ENCODE data around the gene SPAG16.

The SPAG16 gene

DNA sequence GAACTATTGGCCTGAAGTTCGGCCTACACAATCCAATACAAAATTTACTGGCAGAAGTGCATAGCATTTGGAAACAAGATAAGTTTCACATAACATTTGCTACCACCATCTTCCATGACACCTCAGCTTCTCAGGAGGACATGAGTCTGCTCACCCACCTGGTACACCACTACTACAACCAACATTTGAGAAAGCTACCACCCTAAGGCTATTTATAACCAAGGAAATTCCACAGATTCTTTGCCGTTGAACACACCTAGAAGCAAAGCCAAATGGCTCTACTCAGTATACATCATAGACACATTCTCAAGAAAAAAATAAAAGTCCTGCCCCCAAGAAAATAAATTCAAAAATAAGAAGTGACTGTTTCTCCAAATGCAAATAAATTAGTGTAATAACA lies 145.3 kb downstream of the SPAG16 start:
- TF ChIP-seq, protein P1, sequence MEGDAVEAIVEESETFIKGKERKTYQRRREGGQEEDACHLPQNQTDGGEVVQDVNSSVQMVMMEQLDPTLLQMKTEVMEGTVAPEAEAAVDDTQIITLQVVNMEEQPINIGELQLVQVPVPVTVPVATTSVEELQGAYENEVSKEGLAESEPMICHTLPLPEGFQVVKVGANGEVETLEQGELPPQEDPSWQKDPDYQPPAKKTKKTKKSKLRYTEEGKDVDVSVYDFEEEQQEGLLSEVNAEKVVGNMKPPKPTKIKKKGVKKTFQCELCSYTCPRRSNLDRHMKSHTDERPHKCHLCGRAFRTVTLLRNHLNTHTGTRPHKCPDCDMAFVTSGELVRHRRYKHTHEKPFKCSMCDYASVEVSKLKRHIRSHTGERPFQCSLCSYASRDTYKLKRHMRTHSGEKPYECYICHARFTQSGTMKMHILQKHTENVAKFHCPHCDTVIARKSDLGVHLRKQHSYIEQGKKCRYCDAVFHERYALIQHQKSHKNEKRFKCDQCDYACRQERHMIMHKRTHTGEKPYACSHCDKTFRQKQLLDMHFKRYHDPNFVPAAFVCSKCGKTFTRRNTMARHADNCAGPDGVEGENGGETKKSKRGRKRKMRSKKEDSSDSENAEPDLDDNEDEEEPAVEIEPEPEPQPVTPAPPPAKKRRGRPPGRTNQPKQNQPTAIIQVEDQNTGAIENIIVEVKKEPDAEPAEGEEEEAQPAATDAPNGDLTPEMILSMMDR (IDR thresholded peaks at IDR 0.05; ENCODE audit: low read depth, low read length): no peak
- H3K36me3 ChIP-seq: no peaks in the 10 kb centered on the region
- no peak overlapping the region for H3K4me3 ChIP-seq (ENCODE audit: low read depth, low read length)
- no peaks in the 10 kb centered on the region for H3K9me3 ChIP-seq (ENCODE audit: severe bottlenecking)
- no peak overlapping the region for H3K27ac ChIP-seq
- no peak for DNase-seq
- no peaks in the 10 kb centered on the region for H3K27me3 ChIP-seq (ENCODE audit: insufficient read depth, low read depth, severe bottlenecking)

DNA sequence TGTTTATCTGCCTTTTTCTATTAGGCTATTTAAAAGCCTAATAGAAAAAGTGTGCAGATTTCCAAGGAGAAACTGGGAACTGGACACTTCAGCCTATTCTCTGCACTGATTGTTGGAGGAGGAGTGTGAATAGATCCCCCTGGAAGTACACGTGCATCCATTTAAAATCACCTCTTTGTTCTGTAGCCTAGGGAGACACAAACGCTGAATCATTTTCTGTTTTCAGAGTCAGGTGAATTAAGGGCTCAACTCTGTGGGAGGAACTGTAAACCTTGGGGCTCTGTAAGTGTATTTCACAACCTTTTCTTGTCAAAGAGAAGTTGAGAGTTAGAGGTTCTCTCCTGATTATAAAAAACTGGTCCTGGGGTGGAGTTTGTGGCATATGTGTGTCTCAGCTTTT lies 159.7 kb downstream of the SPAG16 start:
- Histone ChIP-seq H3K27me3 (ENCODE audit: insufficient read depth, low read depth, severe bottlenecking) (no peaks in the 10 kb centered on the region), H3K4me3 (ENCODE audit: low read depth, low read length) (no peak overlapping the region), H3K9me3 (ENCODE audit: severe bottlenecking) (no peaks in the 10 kb centered on the region), H3K27ac (no peak overlapping the region), H3K36me3 (no peaks in the 10 kb centered on the region)
- no peak for DNase-seq
- TF ChIP-seq, protein P1 (IDR thresholded peaks at IDR 0.05; ENCODE audit: low read depth, low read length): no peak

- DNase-seq: no peak
- H3K9me3 ChIP-seq (ENCODE audit: severe bottlenecking): no peaks in the 10 kb centered on the region
- TF ChIP-seq, protein P1 (IDR thresholded peaks at IDR 0.05; ENCODE audit: low read depth, low read length): no peak
- no peaks in the 10 kb centered on the region for H3K36me3 ChIP-seq
- H3K4me3 ChIP-seq (ENCODE audit: low read depth, low read length): no peak overlapping the region
- H3K27ac ChIP-seq: no peak overlapping the region
- no peaks in the 10 kb centered on the region for H3K27me3 ChIP-seq (ENCODE audit: insufficient read depth, low read depth, severe bottlenecking)
Measured at GRCh38 chr2:213451542-213452239, 167.4 kb downstream of the SPAG16 start.

DNA sequence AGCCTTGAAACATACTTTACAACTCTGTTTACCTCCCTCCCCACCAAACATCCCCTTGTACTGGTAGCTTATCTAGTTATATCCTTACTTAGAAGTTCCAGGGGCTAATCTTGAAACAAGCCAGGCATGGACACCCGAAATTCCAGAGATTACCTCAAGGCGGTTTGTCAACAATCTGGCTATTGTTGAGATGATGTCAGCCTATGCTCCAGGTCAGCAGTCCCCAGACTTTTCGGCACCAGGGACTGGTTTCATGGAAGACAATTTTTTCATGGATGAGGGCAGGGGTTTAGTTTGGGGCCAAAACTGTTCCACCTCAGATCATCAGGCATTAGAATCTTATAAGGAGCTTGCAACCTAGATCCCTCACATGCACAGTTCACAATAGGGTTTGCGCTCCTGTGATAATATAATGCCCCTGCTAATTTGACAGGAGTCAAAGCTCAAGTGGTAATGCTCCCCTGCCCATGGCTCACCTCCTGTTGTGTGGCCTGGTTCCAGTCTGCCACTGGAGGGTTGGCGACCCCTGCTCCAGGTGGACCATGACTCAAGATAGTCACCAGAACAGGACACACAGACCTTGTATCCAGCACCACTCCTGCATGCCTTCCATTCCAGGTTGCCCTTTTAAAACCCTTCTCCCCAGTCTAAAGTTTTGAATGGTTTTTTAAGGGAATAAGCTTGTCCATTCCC lies 171.2 kb downstream of the SPAG16 start:
- Histone ChIP-seq H3K9me3 (ENCODE audit: severe bottlenecking) (no peaks in the 10 kb centered on the region), H3K4me3 (ENCODE audit: low read depth, low read length) (no peak overlapping the region), H3K27me3 (ENCODE audit: insufficient read depth, low read depth, severe bottlenecking) (no peaks in the 10 kb centered on the region), H3K27ac (no peak overlapping the region), H3K36me3 (no peaks in the 10 kb centered on the region)
- TF ChIP-seq, protein P1 (IDR thresholded peaks at IDR 0.05; ENCODE audit: low read depth, low read length): no peak
- no peak for DNase-seq

- Histone ChIP-seq H3K27me3 (ENCODE audit: insufficient read depth, low read depth, severe bottlenecking) (no peaks in the 10 kb centered on the region), H3K9me3 (ENCODE audit: severe bottlenecking) (peaks cover 7% of the 10 kb centered on the region), H3K36me3 (no peaks in the 10 kb centered on the region), H3K4me3 (ENCODE audit: low read depth, low read length) (no peak overlapping the region), H3K27ac (no peak overlapping the region)
- TF ChIP-seq, protein P1 (IDR thresholded peaks at IDR 0.05; ENCODE audit: low read depth, low read length): no peak
- no peak for DNase-seq
Measured at GRCh38 chr2:213475433-213475832, 191.2 kb downstream of the SPAG16 start.

Measured in WERI-Rb-1 (cell line).